IMR-90 (cell line): ENCODE results near the gene ADAMTS20. TPM values are rescaled to one million over a fixed set of nuclear protein-coding genes. Genes with fewer than 3 reads are reported as not detected.

ENCODE experiments used
- ATAC-seq: fragments of 200-7000 bp; cut with Tn5 transposase; 2 replicates; pipeline ENCODE4 v1.9.1; 2020; ENCODE audit warnings: low read depth, mild to moderate bottlenecking, moderate library complexity
- BruUV-seq: library from RNA; stranded (reverse); fragments of 400-500 nt; replicated peaks from 2 replicates; lab custom pipeline; 2021; lab: Mats Ljungman, UMichigan
- CTCF ChIA-PET: fragments of 300-600 bp; formaldehyde crosslinking; extraction: SDS; loops from one replicate; lab custom pipeline; 2021; ENCODE audit warnings: antibody characterized with exemption; lab: Yijun Ruan, JAX
- POLR2A ChIA-PET: fragments of 300-600 bp; sonication (Branson Sonifier 250); formaldehyde crosslinking; loops from one replicate; lab custom pipeline; 2022; ENCODE audit warnings: antibody characterized with exemption; ENCODE audit not compliant: unreplicated experiment; lab: Charles Lee
- DNase-seq: peaks from one replicate; pipeline ENCODE4 v3.0.0; 2013
- H2AFZ ChIP-seq: replicated peaks from 2 replicates; pipeline ENCODE3; 2013; ENCODE audit warnings: low read length, mild to moderate bottlenecking; ENCODE audit not compliant: poor library complexity
- H2AK5ac ChIP-seq: 2 replicates; pipeline ENCODE4 v1.6.1; 2013; ENCODE audit warnings: low read depth, low read length, inconsistent platforms
- H2AK9ac ChIP-seq: replicated peaks from 2 replicates; pipeline ENCODE3; 2013; ENCODE audit warnings: mild to moderate bottlenecking, low read depth, low read length, moderate library complexity; ENCODE audit not compliant: poor library complexity
- H2BK120ac ChIP-seq: 2 replicates; pipeline ENCODE4 v1.6.1; 2013; ENCODE audit warnings: low read depth, low read length, inconsistent platforms
- H2BK15ac ChIP-seq: 3 replicates; pipeline ENCODE4 v1.6.1; 2013; ENCODE audit warnings: low read depth, low read length, inconsistent platforms
- H2BK20ac ChIP-seq: 2 replicates; pipeline ENCODE4 v1.6.1; 2013; ENCODE audit warnings: low read depth, mild to moderate bottlenecking, inconsistent platforms, low read length, moderate library complexity
- H2BK5ac ChIP-seq: 2 replicates; pipeline ENCODE4 v1.6.1; 2013; ENCODE audit warnings: mild to moderate bottlenecking, low read depth, low read length, inconsistent platforms; ENCODE audit not compliant: poor library complexity, severe bottlenecking
- H3K14ac ChIP-seq: replicated peaks from 2 replicates; pipeline ENCODE4 v1.6.1; 2013; ENCODE audit warnings: low read depth, low read length, inconsistent platforms
- H3K18ac ChIP-seq: 2 replicates; pipeline ENCODE4 v1.6.1; 2013; ENCODE audit warnings: low read depth, low read length, control low read depth
- H3K23ac ChIP-seq: 2 replicates; pipeline ENCODE4 v1.6.1; 2013; ENCODE audit warnings: low read depth, low read length, inconsistent platforms
- H3K27ac ChIP-seq: 2 replicates; pipeline ENCODE4 v1.5.1; 2013; ENCODE audit warnings: mild to moderate bottlenecking, control low read depth, low read length; ENCODE audit not compliant: insufficient read depth
- H3K27me3 ChIP-seq: 2 replicates; pipeline ENCODE4 v1.6.1; 2013; ENCODE audit warnings: low read length; ENCODE audit not compliant: control insufficient read depth, insufficient read depth
- H3K36me3 ChIP-seq: 2 replicates; pipeline ENCODE4 v1.6.1; 2013; ENCODE audit warnings: low read length, mixed read lengths; ENCODE audit not compliant: control insufficient read depth, insufficient read depth
- H3K4ac ChIP-seq: 2 replicates; pipeline ENCODE4 v1.6.1; 2013; ENCODE audit warnings: low read depth, low read length, inconsistent platforms
- H3K4me1 ChIP-seq: 2 replicates; pipeline ENCODE4 v1.6.1; 2013; ENCODE audit warnings: low read length, mixed read lengths; ENCODE audit not compliant: control insufficient read depth, insufficient read depth
- H3K4me2 ChIP-seq: 2 replicates; pipeline ENCODE4 v1.6.1; 2013; ENCODE audit warnings: low read depth, mild to moderate bottlenecking, control low read depth, low read length, moderate library complexity
- H3K4me3 ChIP-seq: 2 replicates; pipeline ENCODE4 v1.5.1; 2013; ENCODE audit warnings: low read depth, mild to moderate bottlenecking, control low read depth, low read length, moderate library complexity; ENCODE audit not compliant: insufficient read depth
- H3K56ac ChIP-seq: 2 replicates; pipeline ENCODE4 v1.6.1; 2013; ENCODE audit warnings: low read length, inconsistent platforms; ENCODE audit not compliant: insufficient read depth; ENCODE audit errors: extremely low read depth
- H3K79me1 ChIP-seq, 2 experiments: 2 replicates each; pipeline ENCODE4 v1.6.1; 2013; ENCODE audit warnings: low read length in 2 of 2, inconsistent platforms in 1 of 2, low read depth in 1 of 2
- H3K9ac ChIP-seq: 2 replicates; pipeline ENCODE4 v1.6.1; 2013; ENCODE audit warnings: low read depth, low read length, control low read depth
- H3K9me1 ChIP-seq: 2 replicates; pipeline ENCODE4 v1.6.1; 2013; ENCODE audit warnings: low read length, inconsistent platforms; ENCODE audit not compliant: insufficient read depth
- H3K9me3 ChIP-seq: 2 replicates; pipeline ENCODE4 v1.6.1; 2013; ENCODE audit warnings: low read length; ENCODE audit not compliant: control insufficient read depth, insufficient read depth
- H4K20me1 ChIP-seq: 2 replicates; pipeline ENCODE4 v1.6.1; 2013; ENCODE audit warnings: low read length, inconsistent platforms; ENCODE audit not compliant: insufficient read depth
- H4K5ac ChIP-seq: 2 replicates; pipeline ENCODE4 v1.6.1; 2013; ENCODE audit warnings: mild to moderate bottlenecking, low read depth, low read length, control low read depth
- H4K8ac ChIP-seq, 2 experiments: 2 replicates each; pipeline ENCODE4 v1.6.1; 2013; ENCODE audit warnings: low read depth in 2 of 2, low read length in 2 of 2, control low read depth in 1 of 2, inconsistent platforms in 1 of 2
- H4K91ac ChIP-seq: 2 replicates; pipeline ENCODE4 v1.6.1; 2013; ENCODE audit warnings: low read depth, low read length, inconsistent platforms; ENCODE audit not compliant: insufficient read depth
- BHLHE40 ChIP-seq: fragments of 150-350 bp; IDR thresholded peaks from 2 replicates; pipeline ENCODE4 v1.6.1; 2016; ENCODE audit warnings: mild to moderate bottlenecking, low read depth, low read length
- CHD1 ChIP-seq: IDR thresholded peaks from 2 replicates; pipeline ENCODE4 v1.6.1; 2012; ENCODE audit warnings: low read depth, low read length, improper control_type of control experiment
- MAZ ChIP-seq: IDR thresholded peaks from 2 replicates; pipeline ENCODE4 v1.6.1; 2012; ENCODE audit warnings: low read depth, mild to moderate bottlenecking, low read length, improper control_type of control experiment, moderate library complexity, borderline replicate concordance
- MXI1 ChIP-seq: IDR thresholded peaks from 2 replicates; pipeline ENCODE4 v1.6.1; 2012; ENCODE audit warnings: low read depth, mild to moderate bottlenecking, low read length, moderate library complexity, borderline replicate concordance
- NFE2L2 ChIP-seq: fragments of 150-350 bp; IDR thresholded peaks from 2 replicates; pipeline ENCODE4 v1.6.1; 2016; ENCODE audit warnings: low read depth, mild to moderate bottlenecking, low read length
- POLR2A ChIP-seq: IDR thresholded peaks from 2 replicates; pipeline ENCODE4 v1.6.1; 2012; ENCODE audit warnings: mild to moderate bottlenecking, low read depth, low read length
- RCOR1 ChIP-seq: IDR thresholded peaks from 2 replicates; pipeline ENCODE4 v1.6.1; 2012; ENCODE audit warnings: mild to moderate bottlenecking, low read length, improper control_type of control experiment; ENCODE audit not compliant: insufficient replicate concordance
- RFX5 ChIP-seq: IDR thresholded peaks from 2 replicates; pipeline ENCODE4 v1.8.0; 2012; ENCODE audit warnings: low read depth, mild to moderate bottlenecking, low read length, moderate library complexity
- SMC3 ChIP-seq: fragments of 150-350 bp; IDR thresholded peaks from 2 replicates; pipeline ENCODE4 v1.6.1; 2016; ENCODE audit warnings: low read depth, mild to moderate bottlenecking, antibody characterized with exemption, low read length, moderate library complexity
- WGBS, 2 experiments: methylation state at CpG; one replicate each; pipeline versions ENCODE4 v1.1.5 to v1.1.7; 2013; ENCODE audit warnings: missing lambda C conversion rate in 2 of 2; ENCODE audit not compliant: insufficient read length in 1 of 2; ENCODE audit errors: extremely low coverage in 2 of 2; 5-methylcytosine and 5-hydroxymethylcytosine counted together
- dilution Hi-C: fragments of 300-500 bp; cut with HindIII; formaldehyde crosslinking; loops from one replicate; pipeline ENCODE4 v1.14.3; 2018; ENCODE audit warnings: low sequenced_read_pairs; ENCODE audit not compliant: unreplicated experiment
- in situ Hi-C: fragments of 300-500 bp; cut with MboI; formaldehyde crosslinking; loops from 3 replicates; pipeline ENCODE4 v1.14.3; 2019; ENCODE audit warnings: low sequenced_read_pairs, inconsistent platforms, mixed read lengths
- intact Hi-C: fragments of 100-400 bp; cut with micrococcal nuclease; formaldehyde crosslinking; loops from 2 replicates; pipeline ENCODE4 v1.10.0; 2022
- polyA plus RNA-seq, 3 experiments: library from polyadenylated mRNA; depleted of rRNA; stranded (reverse); fragments of >200 nt; gene quantifications; 2 replicates each; pipeline ENCODE4 v1.2.3, GENCODE V29; 2012; ENCODE audit warnings: low replicate concordance in 1 of 3
- total RNA-seq: library from RNA; depleted of rRNA; stranded (reverse); fragments of >200 nt; gene quantifications from 2 replicates; pipeline ENCODE4 v1.2.3, GENCODE V29; 2012
- TF ChIP-seq, protein P1 (sequence below): fragments of 150-350 bp; IDR thresholded peaks from 2 replicates; pipeline ENCODE4 v1.6.1; 2016; ENCODE audit warnings: low read depth, mild to moderate bottlenecking, low read length, moderate library complexity, borderline replicate concordance

Gene ADAMTS20
- total and polyA plus RNA-seq, 2 of the 4 experiments (the other 2 are of a cell fraction): not detected

DNA sequence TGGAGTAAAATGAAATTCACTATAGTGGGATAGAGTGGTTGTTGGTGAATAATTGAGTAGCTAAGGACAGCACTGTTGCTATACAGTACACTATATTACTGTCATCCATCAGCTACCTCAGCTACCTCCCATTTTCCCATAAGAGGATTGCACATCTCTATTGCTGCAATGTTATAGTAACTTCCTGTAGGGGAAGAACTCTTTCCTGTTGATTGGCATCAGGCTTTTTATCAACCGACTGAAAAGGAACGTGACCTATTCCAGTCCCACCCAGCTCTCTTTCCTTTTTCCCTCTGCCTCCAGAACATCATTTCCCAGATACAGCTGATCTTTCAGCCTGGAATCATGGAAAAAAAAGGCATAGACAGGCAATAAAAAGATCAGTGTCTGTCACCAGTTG, 117.4 kb downstream of the ADAMTS20 start:
- Histone ChIP-seq H2BK5ac (no peak overlapping the region), H3K56ac (no peak overlapping the region), H2BK120ac (no peak overlapping the region), H2AFZ (no peak overlapping the region), H3K4me3 (no peak overlapping the region), H3K27ac (no peak overlapping the region), H2AK5ac (no peak overlapping the region), H4K5ac (no peak overlapping the region), H3K36me3 (no peaks in the 10 kb centered on the region), H3K4ac (no peak overlapping the region), H3K14ac (no peak overlapping the region), H3K23ac (no peak overlapping the region), H3K18ac (no peak overlapping the region), H4K8ac (no peak overlapping the region), H2BK15ac (no peak overlapping the region), H4K20me1 (no peaks in the 10 kb centered on the region), H3K9ac (no peak overlapping the region), H3K4me1 (no peaks in the 10 kb centered on the region), H2AK9ac (no peak overlapping the region), H3K79me1 (no peaks in the 10 kb centered on the region), H3K4me2 (no peak overlapping the region), H3K27me3 (peaks cover 2% of the 10 kb centered on the region), H2BK20ac (no peak overlapping the region), H4K91ac (no peak overlapping the region), H3K9me1 (no peaks in the 10 kb centered on the region), H3K9me3 (no peaks in the 10 kb centered on the region)
- ATAC-seq (no peak), DNase-seq (no peak)
- ChIA-PET POLR2A (no interaction called here), CTCF (no interaction called here)
- no CpG with 5 or more reads among the region's 2 CpGs for WGBS, 2 experiments
- in situ Hi-C loops: no loop called here
- TF ChIP-seq, protein P1, sequence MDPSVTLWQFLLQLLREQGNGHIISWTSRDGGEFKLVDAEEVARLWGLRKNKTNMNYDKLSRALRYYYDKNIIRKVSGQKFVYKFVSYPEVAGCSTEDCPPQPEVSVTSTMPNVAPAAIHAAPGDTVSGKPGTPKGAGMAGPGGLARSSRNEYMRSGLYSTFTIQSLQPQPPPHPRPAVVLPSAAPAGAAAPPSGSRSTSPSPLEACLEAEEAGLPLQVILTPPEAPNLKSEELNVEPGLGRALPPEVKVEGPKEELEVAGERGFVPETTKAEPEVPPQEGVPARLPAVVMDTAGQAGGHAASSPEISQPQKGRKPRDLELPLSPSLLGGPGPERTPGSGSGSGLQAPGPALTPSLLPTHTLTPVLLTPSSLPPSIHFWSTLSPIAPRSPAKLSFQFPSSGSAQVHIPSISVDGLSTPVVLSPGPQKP: no peak
- TF ChIP-seq POLR2A: no peak
- no peak for TF ChIP-seq SMC3
- no peak for TF ChIP-seq BHLHE40
- no peak for TF ChIP-seq CHD1
- no peak for TF ChIP-seq MAZ
- no peak for TF ChIP-seq MXI1
- TF ChIP-seq RFX5: no peak
- TF ChIP-seq NFE2L2: no peak
- TF ChIP-seq RCOR1: no peak
- no TSS peak for BruUV-seq
- dilution Hi-C loops: no loop called here
- intact Hi-C loops: loop anchor here (5.0 kb wide), 1 partner anchor 67 kb away; no protein-coding TSS in a partner anchor
